Muscle of back (tissue), 11 donors: ENCODE measurements around the gene ALOX5. TPM values are rescaled to one million over a fixed set of nuclear protein-coding genes. Genes with fewer than 3 reads are reported as not detected.
A peak's percentile ranks its signal among the peaks of the same experiment; 100 is the strongest.
"Not testable (repeated sequence)": the region's sequence is repeated elsewhere in the genome, so short reads cannot be mapped to it uniquely, and the experiment has no call there.

Source experiments
- DNase-seq, 3 donors: peaks; one replicate each; pipeline versions ENCODE4 v3.0.0 to v3.0.0-alpha.2; 2013
- polyA plus RNA-seq, 10 donors: library from polyadenylated mRNA; unstranded; fragments of 120-200 nt; gene quantifications; one replicate each; pipeline ENCODE4 v1.2.1, GENCODE V29; 2013; ENCODE audit not compliant: insufficient read length in 10 of 10

The ALOX5 gene
- polyA plus RNA-seq, 10 donors, result 0.50 to 3.2 (median 1.3) TPM

- no peak for DNase-seq
Observed at GRCh38 chr10:45373003-45373575, 927 bp upstream of the ALOX5 start.

GRCh38 chr10:45374350-45375052, 485 bp downstream of the ALOX5 start:
- no peak for DNase-seq

- DNase-seq, result no peak
Observed at GRCh38 chr10:45375101-45375500, 1.1 kb downstream of the ALOX5 start.

GRCh38 chr10:45375716-45376231, 1.8 kb downstream of the ALOX5 start:
- no peak for DNase-seq

DNA sequence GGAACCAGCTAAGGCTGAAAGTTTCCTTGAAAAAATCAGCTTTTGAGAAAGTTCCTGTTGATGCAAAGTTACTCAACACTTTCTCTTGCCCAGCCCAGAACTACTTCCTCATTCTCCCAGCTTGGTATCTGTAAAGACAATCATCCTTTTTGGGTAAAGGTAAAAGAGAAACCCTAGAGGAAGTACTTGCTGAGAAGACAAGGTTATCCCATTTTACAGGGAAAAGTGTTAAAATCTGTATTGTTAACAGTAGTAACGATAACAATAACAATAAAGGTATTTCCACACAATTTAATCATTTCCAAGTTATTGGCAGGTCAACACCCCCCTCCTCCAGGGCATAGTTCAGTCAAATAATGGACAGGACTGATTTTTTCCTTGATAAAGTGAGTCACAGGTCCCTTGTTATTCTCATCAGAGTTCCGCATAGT, 2.4 kb downstream of the ALOX5 start:
- no peak for DNase-seq

DNA sequence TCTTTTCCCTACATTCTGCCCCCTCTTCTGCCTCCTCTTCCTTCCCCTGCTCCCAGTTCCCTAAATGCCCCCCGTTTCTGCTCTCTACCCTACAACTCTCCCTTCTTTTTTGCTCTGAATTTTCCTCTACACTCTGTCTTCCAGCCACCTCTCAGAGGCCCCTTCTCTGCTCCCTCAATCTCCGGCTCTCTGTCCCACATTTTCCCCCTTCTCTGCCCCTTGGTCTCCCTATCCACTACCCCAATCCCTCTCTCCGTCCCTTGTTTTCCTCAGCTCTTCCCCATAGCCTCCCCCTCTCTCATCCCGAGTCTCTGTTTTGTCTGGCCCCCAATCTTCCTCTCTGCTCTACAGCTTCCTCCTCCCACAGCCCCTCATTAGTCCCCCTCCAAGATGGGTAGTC, 3.3 kb downstream of the ALOX5 start:
- no peak for DNase-seq

DNA sequence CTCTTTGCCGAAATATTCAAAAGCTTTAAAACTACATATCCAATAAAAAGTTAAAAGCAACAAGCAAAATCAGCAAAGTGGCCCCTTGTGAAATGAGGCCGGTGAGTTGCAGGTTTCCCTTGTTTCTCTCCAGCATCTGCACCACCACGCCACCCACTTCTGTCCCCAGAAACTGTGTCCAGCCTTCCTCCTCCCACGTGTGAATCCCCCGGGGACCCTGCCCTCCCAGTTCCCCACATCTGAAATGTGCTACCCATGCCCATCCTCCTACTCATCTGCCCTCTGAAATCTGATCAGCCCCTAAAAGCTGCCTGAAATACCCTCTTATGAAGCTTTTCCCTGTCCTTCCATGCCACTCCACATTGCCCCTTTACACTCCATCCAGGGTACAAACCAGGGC, 3.8 kb downstream of the ALOX5 start:
- no peak for DNase-seq

DNA sequence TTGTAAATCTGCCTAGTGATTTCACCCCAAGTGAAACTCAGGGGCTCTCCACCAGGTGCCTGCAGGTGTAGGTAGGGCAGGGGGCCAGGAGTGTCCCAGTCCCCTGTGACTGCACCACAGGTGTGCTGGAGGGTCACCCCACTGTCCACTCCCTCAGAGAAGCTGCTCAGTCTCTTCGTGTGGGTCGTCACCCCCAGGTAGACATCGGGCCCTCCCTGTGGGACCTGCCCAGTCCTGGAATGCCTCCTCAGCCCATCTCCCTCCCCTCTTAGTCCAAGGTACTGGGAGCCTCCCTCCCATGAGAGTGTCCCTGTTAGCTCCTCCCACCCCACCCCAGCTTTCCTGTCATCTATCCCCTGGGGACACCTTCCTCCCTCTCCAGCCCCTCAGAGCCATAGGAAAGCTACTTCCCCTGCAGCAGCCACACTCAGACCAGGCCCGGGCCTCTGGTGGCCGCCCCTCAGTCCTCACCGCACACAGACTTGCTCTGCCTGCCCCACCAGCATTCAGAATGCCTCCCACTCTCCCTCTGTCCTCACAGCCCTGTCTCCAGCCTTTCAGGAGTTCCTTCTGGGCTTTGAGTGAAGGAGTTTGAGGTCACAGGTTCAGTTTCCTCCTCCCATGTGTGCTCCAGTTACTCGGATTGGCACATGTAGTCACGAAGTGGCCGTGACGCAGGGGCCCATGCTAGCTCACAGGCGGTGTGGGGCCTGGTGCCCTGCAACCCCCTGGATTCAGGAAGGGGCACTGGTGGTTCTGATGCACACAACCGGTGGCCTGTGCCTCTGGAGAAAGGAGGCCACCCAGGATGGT, 5.1 kb downstream of the ALOX5 start:
- DNase-seq, result no peak

DNA sequence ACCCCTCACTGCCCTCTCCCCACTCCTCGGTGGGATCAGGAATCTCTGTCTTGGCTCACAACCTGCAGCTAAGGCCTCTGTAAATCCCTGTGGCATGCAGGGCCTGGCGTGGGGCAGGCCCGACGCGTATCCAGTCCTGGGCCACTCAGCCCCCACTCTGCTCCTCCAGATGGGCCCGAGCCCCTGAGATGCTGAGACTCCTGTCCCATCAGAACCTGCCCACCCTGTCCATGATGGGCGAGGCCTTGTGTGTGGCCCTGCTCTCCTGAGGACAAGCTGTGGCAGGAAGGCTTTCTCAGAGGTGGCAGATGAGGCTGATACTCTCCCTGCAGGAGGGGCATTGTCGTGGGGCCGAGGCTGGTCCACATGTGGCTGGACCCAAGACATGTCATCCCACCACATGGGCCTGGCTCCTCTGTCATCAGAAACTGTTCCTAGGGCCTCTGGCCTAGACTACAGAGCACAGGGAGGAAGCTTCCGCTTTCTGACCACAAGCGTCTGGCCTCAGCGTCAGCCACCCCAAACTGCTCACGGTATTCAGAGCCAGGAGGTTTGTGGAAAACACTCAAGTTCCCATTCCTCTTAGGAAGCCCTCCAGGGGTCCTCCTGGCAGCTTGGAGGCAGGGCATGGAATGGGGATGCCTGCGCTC, 6.0 kb downstream of the ALOX5 start:
- peak in 1 of 3 donors; percentile 43 for DNase-seq

DNA sequence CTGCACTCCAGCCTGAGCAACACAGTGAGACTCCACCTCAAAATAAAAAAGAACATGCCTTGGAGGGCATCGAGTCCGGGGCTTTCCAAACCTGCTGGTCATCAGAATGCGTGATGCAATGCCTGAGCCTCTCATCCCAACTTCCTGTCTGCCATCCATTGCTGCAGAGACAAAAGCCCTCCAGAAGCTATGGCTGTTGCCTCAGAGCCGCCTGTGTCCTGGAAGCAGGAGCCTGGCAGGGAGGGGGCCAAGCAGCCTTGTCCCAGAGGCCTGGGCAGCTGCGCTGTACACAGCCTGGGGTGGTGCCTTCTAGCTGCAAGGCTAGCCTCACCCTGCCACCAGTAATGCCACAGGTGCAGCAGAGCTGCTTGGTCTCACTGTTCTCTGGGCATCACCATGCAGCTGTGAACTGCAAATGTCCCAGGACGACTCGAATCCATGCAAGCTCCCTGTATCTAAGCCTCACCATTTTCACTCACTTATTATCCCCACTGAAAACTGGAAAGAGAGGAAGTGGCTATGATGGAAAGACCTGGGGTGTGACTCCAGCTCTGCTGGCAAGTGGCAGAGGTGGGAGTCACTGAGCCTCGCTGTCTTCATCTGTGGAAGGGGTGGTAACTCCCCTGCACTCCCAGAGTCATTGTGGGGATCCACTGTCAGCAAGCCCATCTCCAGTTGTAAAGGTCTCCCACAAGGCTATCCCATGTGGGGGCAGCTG, 7.0 kb downstream of the ALOX5 start:
- DNase-seq, result no peak

DNA sequence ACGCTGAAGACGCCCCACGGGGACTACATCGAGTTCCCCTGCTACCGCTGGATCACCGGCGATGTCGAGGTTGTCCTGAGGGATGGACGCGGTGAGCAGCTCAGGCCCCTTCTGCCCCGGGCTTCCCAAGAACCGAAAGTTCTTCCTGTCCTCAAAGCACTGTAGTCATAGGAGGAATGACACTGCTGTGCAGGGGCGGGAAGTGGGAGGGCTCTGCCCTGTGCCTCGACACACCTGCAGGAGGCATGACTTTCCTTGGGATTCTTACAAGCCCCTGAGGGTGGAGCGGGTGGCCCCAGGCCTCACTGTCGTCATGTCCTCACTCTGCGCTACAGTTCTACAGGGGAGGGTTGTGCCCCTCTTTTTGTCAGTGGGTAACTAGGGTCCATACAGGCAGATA, 8.6 kb downstream of the ALOX5 start:
- DNase-seq, result no peak

DNA sequence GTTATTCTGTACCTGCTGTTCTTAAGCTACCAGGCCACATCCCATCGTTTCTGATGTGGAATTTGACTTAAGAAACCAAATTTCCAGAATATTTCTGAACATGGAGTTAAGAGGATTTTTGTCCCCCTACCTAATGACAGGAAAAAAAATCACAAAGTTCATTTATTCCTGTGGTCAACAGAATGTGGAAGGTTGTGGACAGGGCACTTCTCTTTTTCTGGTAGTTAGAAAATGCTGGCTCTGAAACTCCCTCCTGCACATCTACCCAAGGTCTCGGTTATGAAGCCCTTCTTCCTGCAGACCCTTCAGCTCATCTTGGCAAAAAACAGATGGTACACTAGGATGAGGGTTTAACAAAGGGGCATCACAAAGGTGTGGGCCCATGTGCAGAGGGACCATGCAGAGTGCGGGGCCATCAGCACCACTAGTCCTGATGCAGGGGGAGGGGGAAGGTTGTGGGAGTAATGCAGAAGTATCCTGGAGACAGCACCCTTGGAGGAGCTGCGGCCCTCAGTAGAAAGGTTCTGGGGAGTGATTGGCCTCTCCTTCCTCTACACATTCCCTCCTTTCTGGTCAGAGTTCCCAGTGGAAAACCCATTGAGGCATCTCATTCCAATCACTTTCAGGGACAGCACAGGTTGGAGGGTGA, 9.8 kb downstream of the ALOX5 start:
- DNase-seq, result peak in 1 of 3 donors; percentile 11

GRCh38 chr10:45386657-45387056, 12.6 kb downstream of the ALOX5 start:
- no peak for DNase-seq

DNA sequence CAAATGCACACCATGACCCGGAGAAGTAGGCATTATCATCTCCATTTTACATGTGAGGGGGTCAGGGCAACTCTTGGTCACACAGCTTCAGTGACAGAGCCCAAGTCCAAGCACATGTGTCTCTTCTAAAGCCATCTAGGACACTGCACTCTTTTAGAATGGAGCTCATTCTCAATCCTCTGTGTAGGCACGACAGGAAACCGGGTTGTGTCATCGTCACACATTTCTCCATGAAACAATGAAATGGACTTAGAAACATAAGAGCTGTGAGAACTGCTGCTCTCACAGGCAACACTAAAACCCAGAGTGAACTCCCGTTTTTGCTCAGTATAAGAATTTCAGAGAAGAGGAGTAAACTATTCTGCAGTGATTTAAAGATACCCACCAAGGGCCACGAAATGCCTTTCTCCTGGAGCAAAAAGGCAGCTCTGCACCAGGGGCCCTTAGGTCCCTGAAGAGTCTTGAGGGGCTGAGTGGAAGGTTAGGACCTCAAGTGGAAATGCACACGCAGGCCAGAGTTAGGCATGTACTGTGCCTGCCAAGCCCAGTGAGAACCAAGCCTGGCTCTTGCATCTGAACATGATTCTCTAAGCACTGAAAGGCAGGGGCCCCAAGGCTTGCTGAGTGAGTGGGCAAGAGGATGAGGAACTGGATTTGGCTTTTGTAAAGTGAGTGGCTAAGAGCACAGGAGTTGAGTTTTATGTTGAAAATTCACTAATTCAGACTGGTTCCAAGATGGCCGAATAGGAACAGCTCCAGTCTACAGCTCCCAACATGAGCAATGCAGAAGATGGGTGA, 13.3 kb downstream of the ALOX5 start:
- no peak for DNase-seq

- DNase-seq, result not testable (repeated sequence)
Observed at GRCh38 chr10:45389671-45390070, 15.7 kb downstream of the ALOX5 start.

DNA sequence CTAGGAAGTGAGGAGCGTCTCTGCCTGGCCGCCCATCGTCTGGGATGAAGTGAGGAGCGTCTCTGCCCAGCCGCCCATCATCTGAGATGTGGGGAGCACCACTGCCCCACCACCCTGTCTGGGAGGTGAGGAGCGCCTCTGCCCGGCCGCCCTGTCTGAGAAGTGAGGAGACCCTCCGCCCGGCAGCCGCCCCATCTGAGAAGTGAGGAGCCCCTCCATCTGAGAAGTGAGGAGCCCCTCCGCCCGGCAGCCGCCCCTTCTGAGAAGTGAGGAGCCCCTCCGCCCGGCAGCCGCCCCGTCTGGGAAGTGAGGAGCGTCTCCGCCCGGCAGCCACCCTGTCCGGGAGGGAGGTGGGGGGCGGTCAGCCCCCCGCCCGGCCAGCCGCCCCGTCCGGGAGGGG, 17.6 kb downstream of the ALOX5 start:
- DNase-seq, result not testable (repeated sequence)

DNA sequence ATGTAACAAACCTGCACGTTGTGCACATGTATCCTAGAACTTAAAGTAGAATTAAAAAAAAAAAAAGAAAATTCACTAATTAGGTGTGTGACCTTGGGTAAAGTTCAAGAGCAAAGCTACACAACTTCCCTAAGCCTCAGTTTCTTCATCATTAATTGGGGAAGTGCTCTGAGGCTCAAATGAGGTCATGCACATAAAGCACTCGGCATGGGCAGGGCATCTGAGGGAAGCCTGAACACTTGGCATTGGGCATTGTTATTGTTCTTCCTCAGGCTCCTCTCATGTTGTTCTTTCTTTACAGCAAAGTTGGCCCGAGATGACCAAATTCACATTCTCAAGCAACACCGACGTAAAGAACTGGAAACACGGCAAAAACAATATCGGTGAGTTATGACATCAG, 21.5 kb downstream of the ALOX5 start:
- no peak for DNase-seq

GRCh38 chr10:45398595-45398994, 24.6 kb downstream of the ALOX5 start:
- no peak for DNase-seq

DNA sequence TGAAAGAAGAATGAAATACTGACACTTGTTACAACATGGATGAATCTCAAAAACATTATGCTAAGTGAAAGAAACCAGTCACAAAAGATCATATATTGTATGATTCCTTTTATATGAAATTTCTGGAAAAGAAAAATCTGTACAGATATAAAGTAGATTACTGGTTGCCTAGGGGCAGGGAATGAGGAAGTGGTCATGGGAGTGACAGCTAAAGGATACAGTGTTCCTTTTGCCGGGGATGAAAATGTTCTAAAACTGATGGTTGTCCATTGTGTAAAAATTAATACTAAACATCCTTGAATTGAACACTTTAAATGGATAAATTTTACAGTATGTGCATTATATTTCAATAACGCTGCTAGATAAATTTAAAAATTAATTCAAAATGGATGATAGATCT, 25.1 kb downstream of the ALOX5 start:
- no peak for DNase-seq

DNA sequence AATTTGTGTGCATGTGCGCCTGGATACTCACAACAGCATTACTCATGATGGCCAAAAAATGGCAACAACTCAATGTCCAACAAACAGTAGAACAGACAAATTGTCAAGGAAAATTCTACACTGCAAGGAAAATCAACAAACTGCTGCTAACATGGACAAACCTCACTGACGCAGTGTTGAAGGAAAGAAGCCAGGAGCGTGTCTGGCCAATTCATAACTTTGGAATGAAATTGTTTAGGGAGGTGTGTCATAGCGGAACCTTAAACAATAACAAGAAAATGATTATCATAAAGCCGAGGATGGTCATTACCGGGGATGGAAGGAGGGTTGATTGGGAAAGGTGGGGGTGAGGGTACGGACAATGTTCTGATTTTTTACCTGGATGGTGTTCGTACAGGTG, 29.1 kb downstream of the ALOX5 start:
- DNase-seq, result no peak
